ENCODE measurements around the gene UQCC2.

DNA sequence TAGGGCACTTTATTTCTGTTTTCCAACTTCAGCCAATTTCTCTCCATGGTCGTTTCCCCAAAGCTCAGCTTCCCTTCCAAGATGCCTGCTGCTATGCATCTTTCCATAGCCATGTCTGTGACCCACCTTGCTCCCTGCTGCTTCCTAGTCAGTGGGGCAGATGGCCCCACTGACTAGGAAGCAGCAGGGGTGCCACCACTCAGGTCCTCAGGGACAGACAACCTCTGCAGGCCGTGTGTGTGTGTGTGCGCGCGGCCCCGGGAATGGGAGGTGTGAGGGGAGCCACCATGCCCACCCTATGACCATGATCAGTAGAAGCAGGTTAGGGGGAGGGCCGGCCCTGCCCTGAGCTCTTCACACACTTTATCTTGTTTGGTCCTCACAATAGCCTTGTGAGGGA is 37.9 kb upstream of the UQCC2 start:
- TF ChIP-seq, protein P1, sequence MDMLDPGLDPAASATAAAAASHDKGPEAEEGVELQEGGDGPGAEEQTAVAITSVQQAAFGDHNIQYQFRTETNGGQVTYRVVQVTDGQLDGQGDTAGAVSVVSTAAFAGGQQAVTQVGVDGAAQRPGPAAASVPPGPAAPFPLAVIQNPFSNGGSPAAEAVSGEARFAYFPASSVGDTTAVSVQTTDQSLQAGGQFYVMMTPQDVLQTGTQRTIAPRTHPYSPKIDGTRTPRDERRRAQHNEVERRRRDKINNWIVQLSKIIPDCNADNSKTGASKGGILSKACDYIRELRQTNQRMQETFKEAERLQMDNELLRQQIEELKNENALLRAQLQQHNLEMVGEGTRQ (IDR thresholded peaks at IDR 0.05; ENCODE audit: borderline replicate concordance, low read depth, low read length): no peak
- no peak for TF ChIP-seq TAF1 (IDR thresholded peaks at IDR 0.05; ENCODE audit: borderline replicate concordance, low read depth, low read length)
- TF ChIP-seq, protein P2, sequence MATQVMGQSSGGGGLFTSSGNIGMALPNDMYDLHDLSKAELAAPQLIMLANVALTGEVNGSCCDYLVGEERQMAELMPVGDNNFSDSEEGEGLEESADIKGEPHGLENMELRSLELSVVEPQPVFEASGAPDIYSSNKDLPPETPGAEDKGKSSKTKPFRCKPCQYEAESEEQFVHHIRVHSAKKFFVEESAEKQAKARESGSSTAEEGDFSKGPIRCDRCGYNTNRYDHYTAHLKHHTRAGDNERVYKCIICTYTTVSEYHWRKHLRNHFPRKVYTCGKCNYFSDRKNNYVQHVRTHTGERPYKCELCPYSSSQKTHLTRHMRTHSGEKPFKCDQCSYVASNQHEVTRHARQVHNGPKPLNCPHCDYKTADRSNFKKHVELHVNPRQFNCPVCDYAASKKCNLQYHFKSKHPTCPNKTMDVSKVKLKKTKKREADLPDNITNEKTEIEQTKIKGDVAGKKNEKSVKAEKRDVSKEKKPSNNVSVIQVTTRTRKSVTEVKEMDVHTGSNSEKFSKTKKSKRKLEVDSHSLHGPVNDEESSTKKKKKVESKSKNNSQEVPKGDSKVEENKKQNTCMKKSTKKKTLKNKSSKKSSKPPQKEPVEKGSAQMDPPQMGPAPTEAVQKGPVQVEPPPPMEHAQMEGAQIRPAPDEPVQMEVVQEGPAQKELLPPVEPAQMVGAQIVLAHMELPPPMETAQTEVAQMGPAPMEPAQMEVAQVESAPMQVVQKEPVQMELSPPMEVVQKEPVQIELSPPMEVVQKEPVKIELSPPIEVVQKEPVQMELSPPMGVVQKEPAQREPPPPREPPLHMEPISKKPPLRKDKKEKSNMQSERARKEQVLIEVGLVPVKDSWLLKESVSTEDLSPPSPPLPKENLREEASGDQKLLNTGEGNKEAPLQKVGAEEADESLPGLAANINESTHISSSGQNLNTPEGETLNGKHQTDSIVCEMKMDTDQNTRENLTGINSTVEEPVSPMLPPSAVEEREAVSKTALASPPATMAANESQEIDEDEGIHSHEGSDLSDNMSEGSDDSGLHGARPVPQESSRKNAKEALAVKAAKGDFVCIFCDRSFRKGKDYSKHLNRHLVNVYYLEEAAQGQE (IDR thresholded peaks at IDR 0.05; ENCODE audit: low read depth, low read length): no peak
- TF ChIP-seq, protein P3, sequence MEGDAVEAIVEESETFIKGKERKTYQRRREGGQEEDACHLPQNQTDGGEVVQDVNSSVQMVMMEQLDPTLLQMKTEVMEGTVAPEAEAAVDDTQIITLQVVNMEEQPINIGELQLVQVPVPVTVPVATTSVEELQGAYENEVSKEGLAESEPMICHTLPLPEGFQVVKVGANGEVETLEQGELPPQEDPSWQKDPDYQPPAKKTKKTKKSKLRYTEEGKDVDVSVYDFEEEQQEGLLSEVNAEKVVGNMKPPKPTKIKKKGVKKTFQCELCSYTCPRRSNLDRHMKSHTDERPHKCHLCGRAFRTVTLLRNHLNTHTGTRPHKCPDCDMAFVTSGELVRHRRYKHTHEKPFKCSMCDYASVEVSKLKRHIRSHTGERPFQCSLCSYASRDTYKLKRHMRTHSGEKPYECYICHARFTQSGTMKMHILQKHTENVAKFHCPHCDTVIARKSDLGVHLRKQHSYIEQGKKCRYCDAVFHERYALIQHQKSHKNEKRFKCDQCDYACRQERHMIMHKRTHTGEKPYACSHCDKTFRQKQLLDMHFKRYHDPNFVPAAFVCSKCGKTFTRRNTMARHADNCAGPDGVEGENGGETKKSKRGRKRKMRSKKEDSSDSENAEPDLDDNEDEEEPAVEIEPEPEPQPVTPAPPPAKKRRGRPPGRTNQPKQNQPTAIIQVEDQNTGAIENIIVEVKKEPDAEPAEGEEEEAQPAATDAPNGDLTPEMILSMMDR (IDR thresholded peaks at IDR 0.05): no peak
- no peak for TF ChIP-seq GATA2 (CRISPR knock-in tag; IDR thresholded peaks at IDR 0.05)

Measured in SK-N-SH (cell line).